GM21528 (cell line): ENCODE data around the gene PAGR1.
"Not testable (repeated sequence)": the region's sequence is repeated elsewhere in the genome, so short reads cannot be mapped to it uniquely, and the experiment has no call there.

ENCODE experiments used
- ATAC-seq: cut with Tn5 transposase; IDR thresholded peaks from one replicate; pipeline ENCODE4 v1.9.1; 2021; ENCODE audit warnings: mild to moderate bottlenecking, moderate library complexity; ENCODE audit not compliant: unreplicated experiment, low FRiP score

PAGR1 gene

GRCh38 chr16:29811896-29812665 lies 3.9 kb upstream of the PAGR1 start, which contains the start of gene PRRT2:
Gene PRRT2 (plus strand): TSS chr16:29812193. CDS start chr16:29813055, 862 bp downstream.
- no peak for ATAC-seq

DNA sequence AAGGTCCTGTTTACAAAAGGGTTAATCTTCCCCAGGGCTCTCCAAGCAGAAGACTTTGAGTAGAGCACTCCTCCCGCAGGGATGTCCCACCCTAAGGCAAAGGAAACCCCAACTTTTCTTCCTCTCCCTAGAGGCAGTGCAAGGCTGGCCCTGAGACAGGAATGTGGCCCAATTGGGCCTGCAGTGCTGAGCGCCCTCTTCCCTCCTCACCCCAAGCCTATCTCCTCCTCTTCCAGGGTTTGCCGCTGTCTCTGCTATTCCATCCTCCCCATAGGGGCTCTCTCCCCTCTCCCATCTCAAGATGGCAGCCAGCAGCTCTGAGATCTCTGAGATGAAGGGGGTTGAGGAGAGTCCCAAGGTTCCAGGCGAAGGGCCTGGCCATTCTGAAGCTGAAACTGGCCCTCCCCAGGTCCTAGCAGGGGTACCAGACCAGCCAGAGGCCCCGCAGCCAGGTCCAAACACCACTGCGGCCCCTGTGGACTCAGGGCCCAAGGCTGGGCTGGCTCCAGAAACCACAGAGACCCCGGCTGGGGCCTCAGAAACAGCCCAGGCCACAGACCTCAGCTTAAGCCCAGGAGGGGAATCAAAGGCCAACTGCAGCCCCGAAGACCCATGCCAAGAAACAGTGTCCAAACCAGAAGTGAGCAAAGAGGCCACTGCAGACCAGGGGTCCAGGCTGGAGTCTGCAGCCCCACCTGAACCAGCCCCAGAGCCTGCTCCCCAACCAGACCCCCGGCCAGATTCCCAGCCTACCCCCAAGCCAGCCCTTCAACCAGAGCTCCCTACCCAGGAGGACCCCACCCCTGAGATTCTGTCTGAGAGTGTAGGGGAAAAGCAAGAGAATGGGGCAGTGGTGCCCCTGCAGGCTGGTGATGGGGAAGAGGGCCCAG lies 3.0 kb upstream of the PAGR1 start:
- ATAC-seq, result no peak

GRCh38 chr16:29813644-29814562 lies 2.0 kb upstream of the PAGR1 start:
- ATAC-seq, result no peak

GRCh38 chr16:29814592-29814991 lies 1.4 kb upstream of the PAGR1 start:
- no peak for ATAC-seq

- ATAC-seq, result no peak
Measured at GRCh38 chr16:29815032-29815721, 775 bp upstream of the PAGR1 start.

GRCh38 chr16:29816694-29817441 lies 916 bp downstream of the PAGR1 start:
- ATAC-seq, result peak; percentile 11

DNA sequence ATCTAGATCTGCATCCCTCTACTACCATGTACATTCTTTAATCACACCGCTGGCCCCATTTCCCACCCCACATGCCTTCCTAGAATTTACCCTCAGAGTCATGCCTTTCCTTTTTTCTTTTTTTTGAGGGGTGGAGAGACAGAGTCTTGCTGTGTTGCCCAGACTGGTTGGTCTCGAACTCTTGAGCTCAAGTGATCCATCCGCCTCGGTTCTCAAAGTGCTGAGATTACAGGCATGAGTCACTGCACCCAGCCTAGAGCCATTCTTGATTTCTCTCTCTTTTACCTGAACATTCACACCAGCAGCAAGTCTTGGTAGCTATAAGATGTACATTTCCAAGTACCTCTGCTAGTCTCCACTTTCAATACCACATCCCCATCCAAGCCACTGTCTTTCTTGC lies 2.1 kb downstream of the PAGR1 start:
- no peak for ATAC-seq

- ATAC-seq, result no peak
Measured at GRCh38 chr16:29819506-29819905, 3.6 kb downstream of the PAGR1 start.

GRCh38 chr16:29820271-29820701 lies 4.3 kb downstream of the PAGR1 start, which contains the start of gene MVP:
Gene MVP (plus strand): TSS chr16:29820462. CDS start chr16:29830550, 10,088 bp downstream.
- no peak for ATAC-seq

GRCh38 chr16:29820730-29821642 lies 5.0 kb downstream of the PAGR1 start:
- ATAC-seq, result peak; percentile 42

- ATAC-seq, result no peak
Measured at GRCh38 chr16:29821643-29822115, 5.7 kb downstream of the PAGR1 start.

DNA sequence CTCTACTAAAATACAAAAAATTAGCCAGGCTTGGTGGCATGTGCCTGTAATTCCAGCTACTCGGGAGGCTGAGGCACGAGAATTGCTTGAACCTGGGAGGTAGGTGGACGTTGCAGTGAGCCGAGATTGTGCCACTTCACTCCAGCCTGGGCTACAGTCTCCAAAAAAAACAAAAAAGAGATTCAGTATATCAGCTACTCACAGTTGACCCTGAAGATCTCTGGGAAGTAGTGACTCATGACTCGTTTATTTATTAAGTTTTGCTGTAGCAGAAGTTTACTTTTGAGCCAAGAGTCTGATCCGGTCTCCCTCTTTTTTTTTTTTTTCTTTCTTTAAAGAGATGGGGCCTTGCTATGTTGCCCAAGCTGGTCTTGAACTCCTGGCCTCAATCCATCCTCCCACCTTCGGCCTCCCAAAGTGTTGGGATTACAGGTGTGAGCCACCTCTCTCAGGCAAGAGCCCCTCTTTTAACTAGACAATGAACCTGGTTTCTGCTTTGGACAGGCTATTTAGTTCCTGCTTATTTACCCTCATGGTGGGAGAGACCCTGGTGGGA lies 8.7 kb downstream of the PAGR1 start:
- ATAC-seq, result no peak

DNA sequence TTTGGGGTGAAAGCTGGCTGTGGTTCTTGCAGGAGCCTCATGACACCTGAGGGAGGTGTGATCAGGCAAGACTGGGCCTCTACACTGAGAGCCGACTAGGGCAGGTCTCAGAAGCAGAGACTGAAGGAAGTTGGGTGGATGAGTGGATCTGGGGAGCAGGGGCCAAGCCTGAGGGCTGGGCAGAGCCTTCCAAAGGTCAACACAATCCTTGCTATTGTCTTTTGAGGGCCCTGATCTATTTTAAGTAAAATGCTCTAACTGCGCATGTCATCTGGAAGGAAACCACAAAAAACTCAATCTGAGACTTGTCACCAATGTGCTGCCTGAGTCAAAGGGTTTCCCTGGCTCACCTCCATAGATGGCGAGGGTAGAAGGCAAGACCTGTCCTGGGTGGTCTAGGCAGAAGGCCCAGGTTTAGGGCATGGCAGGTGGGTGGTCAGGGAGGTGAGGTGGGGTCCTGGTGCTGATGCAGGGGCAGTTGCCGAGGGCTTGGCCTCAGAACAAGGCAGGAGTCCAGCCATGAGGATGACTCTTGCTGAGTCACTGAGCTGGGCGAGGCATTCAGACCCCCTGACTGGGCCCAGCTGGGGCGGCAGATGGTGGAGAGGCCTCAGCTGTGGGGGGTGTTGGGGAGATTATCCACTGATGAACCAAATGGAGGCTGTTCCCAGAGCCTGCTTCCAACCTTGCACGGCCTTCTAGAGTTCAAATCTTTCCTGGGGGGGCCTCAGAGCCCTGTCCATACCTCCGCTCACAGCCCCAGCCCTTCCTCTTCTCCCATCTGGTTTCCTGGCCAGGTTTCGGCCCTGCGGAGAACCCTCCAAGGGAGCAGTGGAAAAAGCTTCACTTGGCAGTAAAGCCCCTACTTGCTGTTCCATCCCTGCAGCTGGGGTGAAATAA lies 9.4 kb downstream of the PAGR1 start:
- ATAC-seq, result no peak

DNA sequence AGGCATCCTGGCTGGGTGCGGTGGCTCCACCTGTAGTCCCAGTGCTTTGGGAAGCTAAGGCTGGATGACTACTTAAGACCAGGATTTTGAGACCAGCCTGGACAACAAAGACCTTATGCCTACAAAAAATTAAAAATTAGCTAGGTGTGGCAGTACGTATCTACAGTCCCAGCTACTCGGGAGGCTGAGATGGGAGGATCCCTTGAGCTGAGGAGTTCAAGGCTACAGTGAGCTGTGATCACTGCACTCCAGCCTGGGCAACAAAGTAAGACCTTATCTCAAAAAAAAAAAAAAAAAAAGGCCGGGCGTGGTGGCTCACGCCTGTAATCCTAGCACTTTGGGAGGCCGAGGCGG lies 10.4 kb downstream of the PAGR1 start:
- no peak for ATAC-seq

GRCh38 chr16:29830774-29831173 lies 14.8 kb downstream of the PAGR1 start:
- ATAC-seq, result no peak

DNA sequence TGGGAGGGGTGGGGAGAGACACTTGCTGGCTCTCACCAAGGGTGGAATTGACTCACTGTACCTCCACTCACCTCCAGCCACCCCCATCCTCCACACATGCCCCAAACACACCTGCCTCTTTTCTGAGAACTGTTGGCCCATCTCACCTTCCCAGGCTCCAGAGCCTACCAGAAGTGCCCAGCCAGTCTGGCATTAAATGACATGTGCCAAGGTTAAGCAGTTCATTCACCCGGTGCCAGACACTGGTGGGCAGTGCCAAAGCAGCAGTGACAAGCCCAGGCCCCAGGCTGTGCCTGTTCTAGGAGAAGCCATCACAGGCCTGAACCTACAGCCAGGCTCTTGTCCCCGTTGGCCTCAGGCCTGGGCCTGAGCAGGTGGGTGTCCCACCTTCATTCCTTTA lies 15.5 kb downstream of the PAGR1 start:
- no peak for ATAC-seq

DNA sequence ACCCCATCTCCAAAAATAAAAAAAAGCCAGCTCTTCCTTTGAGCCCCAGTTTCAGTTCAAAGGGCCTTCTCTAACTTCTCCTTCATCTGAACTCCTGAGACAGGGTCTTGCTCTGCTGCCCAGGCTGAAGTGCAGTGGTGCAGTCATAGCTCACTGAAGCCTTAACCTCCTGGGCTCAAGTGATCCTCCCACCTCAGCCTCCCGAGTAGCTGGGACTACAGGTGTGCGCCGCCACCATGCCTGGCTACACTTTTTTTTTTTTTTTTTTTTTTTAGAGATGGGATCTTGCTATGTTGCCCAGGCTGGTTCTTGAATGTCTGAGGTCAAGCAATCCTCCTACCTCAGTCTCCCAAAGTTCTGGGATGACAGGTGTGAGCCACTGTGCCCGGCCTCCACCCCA lies 17.3 kb downstream of the PAGR1 start:
- not testable (repeated sequence) for ATAC-seq
